Tongue (tissue), 2 donors: ENCODE data around the gene IRF7. TPM values are rescaled to one million over a fixed set of nuclear protein-coding genes. Genes with fewer than 3 reads are reported as not detected.

Experiments
- DNase-seq: peaks from one replicate; pipeline ENCODE4 v3.0.0-alpha.2; 2015
- total RNA-seq: library from RNA; depleted of rRNA; stranded (reverse); fragments of >200 nt; gene quantifications from one replicate; pipeline ENCODE4 v1.2.3, GENCODE V29; 2014

Gene IRF7
- total RNA-seq, 1 donor from 2014 or later = 12.5 TPM

GRCh38 chr11:607971-608659 lies 7.6 kb downstream of the IRF7 start:
- no peak for DNase-seq

GRCh38 chr11:607020-607780 lies 8.6 kb downstream of the IRF7 start:
- DNase-seq = no peak

- no peak for DNase-seq
Measured at GRCh38 chr11:606245-606644, 9.5 kb downstream of the IRF7 start.

- DNase-seq = no peak
Measured at GRCh38 chr11:605286-606129, 10.2 kb downstream of the IRF7 start.

- DNase-seq = no peak
Measured at GRCh38 chr11:603154-603553, 12.6 kb downstream of the IRF7 start.

GRCh38 chr11:601573-602245 lies 14.0 kb downstream of the IRF7 start:
- no peak for DNase-seq

- no peak for DNase-seq
Measured at GRCh38 chr11:598005-598680, 17.6 kb downstream of the IRF7 start.

- no peak for DNase-seq
Measured at GRCh38 chr11:597166-597725, 18.5 kb downstream of the IRF7 start.

- DNase-seq = no peak
Measured at GRCh38 chr11:596374-596773, 19.4 kb downstream of the IRF7 start.

GRCh38 chr11:595400-595799 lies 20.4 kb downstream of the IRF7 start:
- no peak for DNase-seq

- no peak for DNase-seq
Measured at GRCh38 chr11:593347-593746, 22.4 kb downstream of the IRF7 start.

- no peak for DNase-seq
Measured at GRCh38 chr11:592918-593317, 22.8 kb downstream of the IRF7 start.

- no peak for DNase-seq
Measured at GRCh38 chr11:592501-592900, 23.2 kb downstream of the IRF7 start.

GRCh38 chr11:590997-591396 lies 24.8 kb downstream of the IRF7 start:
- DNase-seq = no peak

- no peak for DNase-seq
Measured at GRCh38 chr11:589798-590197, 26.0 kb downstream of the IRF7 start.

- no peak for DNase-seq
Measured at GRCh38 chr11:587978-588380, 27.8 kb downstream of the IRF7 start.

GRCh38 chr11:587546-587945 lies 28.2 kb downstream of the IRF7 start:
- no peak for DNase-seq

GRCh38 chr11:586376-587316 lies 29.1 kb downstream of the IRF7 start:
- DNase-seq = no peak

GRCh38 chr11:584287-584686 lies 31.5 kb downstream of the IRF7 start:
- DNase-seq = no peak

GRCh38 chr11:581752-582151 lies 34.0 kb downstream of the IRF7 start:
- no peak for DNase-seq
